Activated CD8-positive, alpha-beta memory T cell treated with anti-CD3 and anti-CD28 coated beads for 24 hours (primary cell): Measurements from ENCODE around the gene MICAL2.

Source experiments
- DNase-seq: peaks from one replicate; pipeline ENCODE4 v3.0.0-alpha.2; 2020

Gene MICAL2

GRCh38 chr11:12212821-12213185, 102.4 kb downstream of the MICAL2 start:
- no peak for DNase-seq

GRCh38 chr11:12213883-12214282, 103.5 kb downstream of the MICAL2 start:
- no peak for DNase-seq

- no peak for DNase-seq
Measured at GRCh38 chr11:12214751-12215150, 104.4 kb downstream of the MICAL2 start.

GRCh38 chr11:12215181-12215593, 104.8 kb downstream of the MICAL2 start:
- DNase-seq, result no peak

GRCh38 chr11:12216041-12216451, 105.7 kb downstream of the MICAL2 start:
- no peak for DNase-seq

GRCh38 chr11:12216671-12217374, 106.4 kb downstream of the MICAL2 start:
- no peak for DNase-seq

GRCh38 chr11:12217879-12218278, 107.5 kb downstream of the MICAL2 start:
- no peak for DNase-seq

- DNase-seq, result no peak
Measured at GRCh38 chr11:12218909-12219308, 108.5 kb downstream of the MICAL2 start.

GRCh38 chr11:12219757-12220156, 109.4 kb downstream of the MICAL2 start:
- DNase-seq, result no peak

- DNase-seq, result no peak
Measured at GRCh38 chr11:12220305-12220704, 109.9 kb downstream of the MICAL2 start.

- no peak for DNase-seq
Measured at GRCh38 chr11:12221051-12221535, 110.7 kb downstream of the MICAL2 start.

GRCh38 chr11:12222055-12222792, 111.8 kb downstream of the MICAL2 start:
- no peak for DNase-seq

- DNase-seq, result no peak
Measured at GRCh38 chr11:12223771-12224536, 113.6 kb downstream of the MICAL2 start.

GRCh38 chr11:12224537-12224893, 114.1 kb downstream of the MICAL2 start:
- DNase-seq, result peak; percentile 90

- DNase-seq, result no peak
Measured at GRCh38 chr11:12225046-12225739, 114.8 kb downstream of the MICAL2 start.

GRCh38 chr11:12226093-12226492, 115.7 kb downstream of the MICAL2 start:
- no peak for DNase-seq

- no peak for DNase-seq
Measured at GRCh38 chr11:12229450-12230229, 119.2 kb downstream of the MICAL2 start.

- DNase-seq, result no peak
Measured at GRCh38 chr11:12232160-12232559, 121.8 kb downstream of the MICAL2 start.

- DNase-seq, result no peak
Measured at GRCh38 chr11:12232817-12233601, 122.6 kb downstream of the MICAL2 start.

GRCh38 chr11:12233602-12233925, 123.2 kb downstream of the MICAL2 start:
- no peak for DNase-seq

GRCh38 chr11:12234221-12234620, 123.8 kb downstream of the MICAL2 start:
- no peak for DNase-seq

GRCh38 chr11:12235080-12235479, 124.7 kb downstream of the MICAL2 start:
- no peak for DNase-seq
